AG10803 (cell line): ENCODE measurements around the gene NEU1.

ENCODE experiments used
- DNase-seq: peaks from one replicate; pipeline ENCODE4 v3.0.0; 2010; ENCODE audit warnings: low read depth
- H3K4me3 ChIP-seq: 2 replicates; pipeline ENCODE4 v1.5.1; 2011; ENCODE audit warnings: mild to moderate bottlenecking, low read length, control low read depth
- TF ChIP-seq, protein P1 (sequence below): conservative IDR thresholded peaks from 2 replicates; pipeline ENCODE4 v1.5.1; 2011; ENCODE audit warnings: mild to moderate bottlenecking, low read length, control low read depth, inconsistent platforms

The NEU1 gene

GRCh38 chr6:31836474-31837368 is 25.9 kb downstream of the NEU1 start:
- H3K4me3 ChIP-seq = peak overlapping the region; percentile 94
- DNase-seq = peak; percentile 34
- TF ChIP-seq, protein P1, sequence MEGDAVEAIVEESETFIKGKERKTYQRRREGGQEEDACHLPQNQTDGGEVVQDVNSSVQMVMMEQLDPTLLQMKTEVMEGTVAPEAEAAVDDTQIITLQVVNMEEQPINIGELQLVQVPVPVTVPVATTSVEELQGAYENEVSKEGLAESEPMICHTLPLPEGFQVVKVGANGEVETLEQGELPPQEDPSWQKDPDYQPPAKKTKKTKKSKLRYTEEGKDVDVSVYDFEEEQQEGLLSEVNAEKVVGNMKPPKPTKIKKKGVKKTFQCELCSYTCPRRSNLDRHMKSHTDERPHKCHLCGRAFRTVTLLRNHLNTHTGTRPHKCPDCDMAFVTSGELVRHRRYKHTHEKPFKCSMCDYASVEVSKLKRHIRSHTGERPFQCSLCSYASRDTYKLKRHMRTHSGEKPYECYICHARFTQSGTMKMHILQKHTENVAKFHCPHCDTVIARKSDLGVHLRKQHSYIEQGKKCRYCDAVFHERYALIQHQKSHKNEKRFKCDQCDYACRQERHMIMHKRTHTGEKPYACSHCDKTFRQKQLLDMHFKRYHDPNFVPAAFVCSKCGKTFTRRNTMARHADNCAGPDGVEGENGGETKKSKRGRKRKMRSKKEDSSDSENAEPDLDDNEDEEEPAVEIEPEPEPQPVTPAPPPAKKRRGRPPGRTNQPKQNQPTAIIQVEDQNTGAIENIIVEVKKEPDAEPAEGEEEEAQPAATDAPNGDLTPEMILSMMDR = peak; percentile 25; the same call in 1 of the 2 replicates

DNA sequence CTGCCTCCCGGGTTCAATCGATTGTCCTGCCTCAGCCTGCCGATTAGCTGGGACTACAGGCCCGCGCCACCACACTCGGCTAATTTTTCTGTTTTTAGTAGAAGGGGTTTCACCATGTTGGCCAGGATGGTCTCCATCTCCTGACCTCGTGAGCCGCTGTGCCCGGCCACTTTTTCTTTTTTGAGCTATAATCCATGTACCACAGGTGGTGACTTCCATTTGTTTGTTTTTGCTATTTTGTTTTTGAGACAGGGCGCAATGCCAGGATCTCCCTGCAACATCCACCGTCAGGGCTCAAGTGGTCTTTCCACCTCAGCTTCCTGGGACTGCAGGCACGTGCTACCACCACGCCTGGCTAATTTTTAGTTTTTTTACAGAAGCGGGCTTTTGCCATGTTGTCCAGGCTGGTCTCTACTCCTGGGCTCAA is 26.6 kb downstream of the NEU1 start:
- TF ChIP-seq, protein P1 = no peak
- DNase-seq = no peak
- H3K4me3 ChIP-seq = peak overlapping the region; percentile 94

- peak; percentile 85 for DNase-seq
- TF ChIP-seq, protein P1 = no peak
- H3K4me3 ChIP-seq = peak overlapping the region; percentile 94
Observed at GRCh38 chr6:31834367-31835250, 28.0 kb downstream of the NEU1 start.

- TF ChIP-seq, protein P1 = no peak
- H3K4me3 ChIP-seq = peak overlapping the region; percentile 69
- no peak for DNase-seq
Observed at GRCh38 chr6:31831350-31832215, 31.0 kb downstream of the NEU1 start.

DNA sequence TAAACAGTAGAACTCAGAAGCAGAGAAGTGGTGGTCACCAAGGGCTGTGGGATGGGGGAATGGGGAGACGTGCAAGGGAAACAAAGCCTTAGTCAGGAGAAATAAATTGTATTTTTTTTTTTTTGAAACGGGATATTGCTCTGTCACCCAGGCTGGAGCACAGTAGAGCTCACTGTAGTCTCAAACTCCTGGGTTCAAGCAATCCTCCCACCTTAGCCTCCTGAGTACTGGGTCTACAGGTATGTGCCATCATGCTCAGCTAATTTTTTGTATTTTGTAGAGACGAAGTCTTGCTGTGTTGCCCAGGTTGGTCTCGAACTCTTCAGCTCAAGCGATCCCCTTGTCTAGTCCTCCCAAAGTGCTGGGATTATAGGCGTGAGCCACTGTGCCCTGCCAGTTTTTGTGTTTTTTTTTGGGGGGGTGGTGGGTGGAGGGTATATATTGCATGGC is 31.7 kb downstream of the NEU1 start:
- DNase-seq = no peak
- H3K4me3 ChIP-seq = peak overlapping the region; percentile 69
- TF ChIP-seq, protein P1 = no peak

- TF ChIP-seq, protein P1 = peak; percentile 60
- H3K4me3 ChIP-seq = peak overlapping the region; percentile 69
- DNase-seq = peak; percentile 51
Observed at GRCh38 chr6:31829633-31830283, 32.9 kb downstream of the NEU1 start.
